ENCODE results near the gene KAT14. TPM values are rescaled to one million over a fixed set of nuclear protein-coding genes. Genes with fewer than 3 reads are reported as not detected.
A peak's percentile ranks its signal among the peaks of the same experiment; 100 is the strongest.
"Not testable (repeated sequence)": the region's sequence is repeated elsewhere in the genome, so short reads cannot be mapped to it uniquely, and the experiment has no call there.

Gene KAT14
- total RNA-seq, 1 donor = 17.4 TPM

DNA sequence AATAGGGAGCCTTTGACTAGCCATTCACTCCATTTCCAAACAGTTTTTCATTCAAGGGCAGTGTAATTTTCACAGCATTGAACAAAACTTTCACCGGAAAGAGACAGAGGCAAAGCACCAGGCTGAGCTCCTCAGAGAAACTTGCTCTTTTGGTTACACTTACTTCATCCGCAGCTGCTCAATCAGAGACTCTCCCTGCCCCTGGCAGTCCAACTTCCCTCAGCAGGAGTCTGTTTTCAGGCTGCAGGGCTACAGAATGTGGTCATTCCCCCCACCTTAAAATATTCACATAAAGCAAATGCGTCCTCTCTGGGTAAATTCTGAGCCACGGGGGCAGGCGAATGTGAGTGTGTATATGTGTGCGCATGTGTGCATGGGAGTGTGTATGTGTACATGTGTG lies 80.6 kb downstream of the KAT14 start:
- H3K27ac ChIP-seq (ENCODE audit: low read depth, low read length) = no peak overlapping the region
- no peak for DNase-seq (ENCODE audit: insufficient read length, low spot score, missing footprints)
- no peaks in the 10 kb centered on the region for H3K27me3 ChIP-seq (ENCODE audit: insufficient read depth, low read length)
- H3K9me3 ChIP-seq (ENCODE audit: low read depth, low read length) = no peaks in the 10 kb centered on the region
- no peaks in the 10 kb centered on the region for H3K4me1 ChIP-seq (ENCODE audit: insufficient read depth, low read length)
- H3K4me2 ChIP-seq (ENCODE audit: insufficient read depth, low read length) = no peak overlapping the region
- TF ChIP-seq, protein P1, sequence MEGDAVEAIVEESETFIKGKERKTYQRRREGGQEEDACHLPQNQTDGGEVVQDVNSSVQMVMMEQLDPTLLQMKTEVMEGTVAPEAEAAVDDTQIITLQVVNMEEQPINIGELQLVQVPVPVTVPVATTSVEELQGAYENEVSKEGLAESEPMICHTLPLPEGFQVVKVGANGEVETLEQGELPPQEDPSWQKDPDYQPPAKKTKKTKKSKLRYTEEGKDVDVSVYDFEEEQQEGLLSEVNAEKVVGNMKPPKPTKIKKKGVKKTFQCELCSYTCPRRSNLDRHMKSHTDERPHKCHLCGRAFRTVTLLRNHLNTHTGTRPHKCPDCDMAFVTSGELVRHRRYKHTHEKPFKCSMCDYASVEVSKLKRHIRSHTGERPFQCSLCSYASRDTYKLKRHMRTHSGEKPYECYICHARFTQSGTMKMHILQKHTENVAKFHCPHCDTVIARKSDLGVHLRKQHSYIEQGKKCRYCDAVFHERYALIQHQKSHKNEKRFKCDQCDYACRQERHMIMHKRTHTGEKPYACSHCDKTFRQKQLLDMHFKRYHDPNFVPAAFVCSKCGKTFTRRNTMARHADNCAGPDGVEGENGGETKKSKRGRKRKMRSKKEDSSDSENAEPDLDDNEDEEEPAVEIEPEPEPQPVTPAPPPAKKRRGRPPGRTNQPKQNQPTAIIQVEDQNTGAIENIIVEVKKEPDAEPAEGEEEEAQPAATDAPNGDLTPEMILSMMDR (IDR thresholded peaks at IDR 0.05; ENCODE audit: extremely low read depth, low read depth, low read length) = no peak
- H4K20me1 ChIP-seq (ENCODE audit: insufficient read depth, low read length) = no peaks in the 10 kb centered on the region
- no peaks in the 10 kb centered on the region for H3K79me2 ChIP-seq (ENCODE audit: insufficient read depth, low read length)
- H3K4me3 ChIP-seq (ENCODE audit: insufficient read depth, low read length) = no peak overlapping the region
- no peak overlapping the region for H2AFZ ChIP-seq (ENCODE audit: low read length)
- no peaks in the 10 kb centered on the region for H3K36me3 ChIP-seq (ENCODE audit: insufficient read depth, low read length)

DNA sequence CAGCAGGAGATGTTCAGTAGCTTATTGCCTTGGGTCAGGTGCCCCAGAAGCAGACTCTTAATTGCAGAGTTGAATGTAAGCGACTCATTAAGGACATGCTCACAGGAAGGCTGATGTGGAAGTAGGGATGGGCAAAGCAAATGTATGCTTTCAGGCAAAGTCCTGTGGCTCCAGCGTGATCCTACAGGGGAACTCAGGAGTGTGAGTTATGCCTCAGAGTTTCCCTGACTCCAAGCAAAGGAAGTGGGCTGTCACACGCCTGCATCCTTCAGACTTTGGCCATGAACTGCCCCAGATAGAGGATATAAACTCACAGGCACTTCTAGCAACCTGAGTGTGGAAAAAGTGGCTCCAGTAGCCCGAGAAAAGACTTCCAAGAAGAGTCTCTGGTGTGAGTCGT lies 85.7 kb downstream of the KAT14 start:
- H3K9me3 ChIP-seq (ENCODE audit: low read depth, low read length) = no peaks in the 10 kb centered on the region
- DNase-seq (ENCODE audit: insufficient read length, low spot score, missing footprints) = no peak

DNA sequence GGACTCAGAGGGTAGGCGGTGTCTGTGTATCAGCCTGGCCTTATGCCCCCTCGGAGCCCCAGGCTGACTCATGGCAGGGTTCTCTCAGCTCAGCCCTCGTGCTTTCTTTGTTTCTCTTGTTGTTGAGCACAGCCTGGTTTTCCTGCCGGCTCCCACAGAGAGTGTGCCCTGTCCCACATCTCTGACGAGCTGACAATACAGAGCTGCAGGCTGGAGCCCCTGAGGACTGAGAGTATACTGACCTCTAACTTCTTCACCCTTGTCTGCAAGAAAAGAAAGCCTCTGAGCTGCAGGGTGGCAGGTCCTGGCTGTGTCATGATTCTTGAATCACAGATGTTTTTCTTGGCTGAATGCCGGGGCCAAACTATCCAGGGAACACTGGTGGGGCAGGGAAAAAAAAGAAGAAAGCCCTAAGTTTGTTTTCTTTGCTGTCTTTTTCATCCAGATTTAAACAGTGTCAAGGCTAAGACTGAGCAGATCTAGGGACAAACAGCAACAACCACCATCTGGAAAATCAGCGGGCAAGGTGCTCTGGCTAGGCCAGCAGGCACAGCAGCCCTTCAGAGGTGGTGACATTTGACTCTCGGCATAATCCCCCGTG lies 87.4 kb downstream of the KAT14 start:
- H3K4me3 ChIP-seq (ENCODE audit: insufficient read depth, low read length) = peak overlapping the region; percentile 50
- no peaks in the 10 kb centered on the region for H3K36me3 ChIP-seq (ENCODE audit: insufficient read depth, low read length)
- no peaks in the 10 kb centered on the region for H3K9me3 ChIP-seq (ENCODE audit: low read depth, low read length)
- H3K79me2 ChIP-seq (ENCODE audit: insufficient read depth, low read length) = no peaks in the 10 kb centered on the region
- peak overlapping the region; percentile 71 for H3K4me2 ChIP-seq (ENCODE audit: insufficient read depth, low read length)
- no peaks in the 10 kb centered on the region for H3K27me3 ChIP-seq (ENCODE audit: insufficient read depth, low read length)
- H2AFZ ChIP-seq (ENCODE audit: low read length) = peak overlapping the region; percentile 35
- no peaks in the 10 kb centered on the region for H4K20me1 ChIP-seq (ENCODE audit: insufficient read depth, low read length)
- no peak overlapping the region for H3K27ac ChIP-seq (ENCODE audit: low read depth, low read length)
- DNase-seq (ENCODE audit: insufficient read length, low spot score, missing footprints) = peak; percentile 98
- peaks cover 13% of the 10 kb centered on the region for H3K4me1 ChIP-seq (ENCODE audit: insufficient read depth, low read length)
- TF ChIP-seq, protein P1 (IDR thresholded peaks at IDR 0.05; ENCODE audit: extremely low read depth, low read depth, low read length) = no peak

More for the DNA sequence above, 85.7 kb downstream of the KAT14 start:
- H2AFZ ChIP-seq (ENCODE audit: low read length) = no peak overlapping the region
- H3K4me3 ChIP-seq (ENCODE audit: insufficient read depth, low read length) = no peak overlapping the region
- H3K27ac ChIP-seq (ENCODE audit: low read depth, low read length) = no peak overlapping the region
- no peaks in the 10 kb centered on the region for H3K36me3 ChIP-seq (ENCODE audit: insufficient read depth, low read length)
- peaks cover 13% of the 10 kb centered on the region for H3K4me1 ChIP-seq (ENCODE audit: insufficient read depth, low read length)
- H3K79me2 ChIP-seq (ENCODE audit: insufficient read depth, low read length) = no peaks in the 10 kb centered on the region
- H3K27me3 ChIP-seq (ENCODE audit: insufficient read depth, low read length) = no peaks in the 10 kb centered on the region
- H4K20me1 ChIP-seq (ENCODE audit: insufficient read depth, low read length) = no peaks in the 10 kb centered on the region
- H3K4me2 ChIP-seq (ENCODE audit: insufficient read depth, low read length) = no peak overlapping the region
- TF ChIP-seq, protein P1 (IDR thresholded peaks at IDR 0.05; ENCODE audit: extremely low read depth, low read depth, low read length) = no peak

DNA sequence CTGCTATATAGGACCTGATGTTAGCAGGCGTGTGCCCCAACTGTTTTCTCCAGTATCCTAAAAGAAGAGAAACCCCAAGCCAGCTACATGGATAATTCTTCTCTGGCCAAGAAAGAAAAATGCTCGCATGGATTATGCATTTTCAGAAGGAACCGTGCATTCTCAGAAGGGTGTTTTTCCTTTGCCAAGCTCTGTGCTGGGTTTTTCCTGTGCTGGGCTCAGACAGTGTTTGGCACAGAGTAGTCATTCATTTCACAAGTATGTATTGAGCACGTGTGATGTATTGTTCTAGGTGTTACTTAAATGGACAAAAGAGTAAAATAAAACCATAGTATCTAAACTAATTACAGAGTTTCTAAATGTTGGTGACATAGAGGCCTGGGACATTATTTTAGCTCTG lies 88.0 kb downstream of the KAT14 start:
- DNase-seq (ENCODE audit: insufficient read length, low spot score, missing footprints) = peak; percentile 67
- no peaks in the 10 kb centered on the region for H4K20me1 ChIP-seq (ENCODE audit: insufficient read depth, low read length)
- peak overlapping the region; percentile 50 for H3K4me3 ChIP-seq (ENCODE audit: insufficient read depth, low read length)
- H3K79me2 ChIP-seq (ENCODE audit: insufficient read depth, low read length) = no peaks in the 10 kb centered on the region
- H2AFZ ChIP-seq (ENCODE audit: low read length) = no peak overlapping the region
- H3K4me2 ChIP-seq (ENCODE audit: insufficient read depth, low read length) = peak overlapping the region; percentile 71
- H3K27me3 ChIP-seq (ENCODE audit: insufficient read depth, low read length) = no peaks in the 10 kb centered on the region
- H3K36me3 ChIP-seq (ENCODE audit: insufficient read depth, low read length) = no peaks in the 10 kb centered on the region
- TF ChIP-seq, protein P1 (IDR thresholded peaks at IDR 0.05; ENCODE audit: extremely low read depth, low read depth, low read length) = no peak
- H3K4me1 ChIP-seq (ENCODE audit: insufficient read depth, low read length) = peaks cover 13% of the 10 kb centered on the region
- H3K27ac ChIP-seq (ENCODE audit: low read depth, low read length) = no peak overlapping the region
- no peaks in the 10 kb centered on the region for H3K9me3 ChIP-seq (ENCODE audit: low read depth, low read length)

DNA sequence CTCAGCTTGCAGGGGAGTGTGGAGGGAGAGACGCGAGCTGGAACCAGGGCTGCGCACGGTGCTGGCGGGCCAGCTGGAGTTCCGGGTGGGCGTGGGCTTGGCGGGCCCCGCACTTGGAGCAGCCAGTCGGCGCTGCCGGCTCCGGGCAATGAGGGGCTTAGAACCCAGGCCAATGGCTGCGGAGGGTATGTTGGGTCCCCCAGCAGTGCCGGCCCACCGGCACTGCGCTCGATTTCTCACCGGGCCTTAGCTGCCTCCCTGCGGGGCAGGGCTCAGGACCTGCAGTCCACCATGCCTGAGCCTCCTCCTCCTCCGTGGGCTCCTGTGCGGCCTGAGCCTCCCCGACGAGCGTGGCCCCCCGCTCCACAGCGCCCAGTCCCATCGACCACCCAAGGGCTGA lies 89.1 kb downstream of the KAT14 start:
- not testable (repeated sequence) for DNase-seq (ENCODE audit: insufficient read length, low spot score, missing footprints); H3K9me3 ChIP-seq (ENCODE audit: low read depth, low read length); H3K4me3 ChIP-seq (ENCODE audit: insufficient read depth, low read length); H2AFZ ChIP-seq (ENCODE audit: low read length); H3K36me3 ChIP-seq (ENCODE audit: insufficient read depth, low read length); H3K27ac ChIP-seq (ENCODE audit: low read depth, low read length); H3K79me2 ChIP-seq (ENCODE audit: insufficient read depth, low read length); H3K27me3 ChIP-seq (ENCODE audit: insufficient read depth, low read length); H3K4me2 ChIP-seq (ENCODE audit: insufficient read depth, low read length); H4K20me1 ChIP-seq (ENCODE audit: insufficient read depth, low read length)
- peaks cover 13% of the 10 kb centered on the region for H3K4me1 ChIP-seq (ENCODE audit: insufficient read depth, low read length)
